Measurements from ENCODE around the gene KAZN.

DNA sequence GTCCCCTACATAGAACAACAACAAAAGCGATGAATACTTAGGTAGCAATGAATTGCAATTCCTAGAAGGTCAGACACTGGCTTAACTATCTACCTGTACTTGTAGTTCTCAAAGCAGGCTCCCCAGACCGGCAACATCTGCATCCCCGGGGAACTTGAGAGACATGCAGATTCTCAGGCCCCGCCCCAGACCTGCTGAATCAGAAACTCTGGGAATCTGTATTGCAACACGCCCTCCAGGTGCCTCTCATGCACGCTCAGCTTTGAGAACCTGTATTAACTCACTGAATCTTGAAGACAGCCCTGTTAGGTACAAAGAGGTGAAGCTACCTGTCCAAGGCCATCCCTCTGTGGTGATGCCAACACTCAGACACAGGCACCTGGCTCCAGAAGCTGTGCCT is 128.1 kb downstream of the KAZN start:
- TF ChIP-seq, protein P1, sequence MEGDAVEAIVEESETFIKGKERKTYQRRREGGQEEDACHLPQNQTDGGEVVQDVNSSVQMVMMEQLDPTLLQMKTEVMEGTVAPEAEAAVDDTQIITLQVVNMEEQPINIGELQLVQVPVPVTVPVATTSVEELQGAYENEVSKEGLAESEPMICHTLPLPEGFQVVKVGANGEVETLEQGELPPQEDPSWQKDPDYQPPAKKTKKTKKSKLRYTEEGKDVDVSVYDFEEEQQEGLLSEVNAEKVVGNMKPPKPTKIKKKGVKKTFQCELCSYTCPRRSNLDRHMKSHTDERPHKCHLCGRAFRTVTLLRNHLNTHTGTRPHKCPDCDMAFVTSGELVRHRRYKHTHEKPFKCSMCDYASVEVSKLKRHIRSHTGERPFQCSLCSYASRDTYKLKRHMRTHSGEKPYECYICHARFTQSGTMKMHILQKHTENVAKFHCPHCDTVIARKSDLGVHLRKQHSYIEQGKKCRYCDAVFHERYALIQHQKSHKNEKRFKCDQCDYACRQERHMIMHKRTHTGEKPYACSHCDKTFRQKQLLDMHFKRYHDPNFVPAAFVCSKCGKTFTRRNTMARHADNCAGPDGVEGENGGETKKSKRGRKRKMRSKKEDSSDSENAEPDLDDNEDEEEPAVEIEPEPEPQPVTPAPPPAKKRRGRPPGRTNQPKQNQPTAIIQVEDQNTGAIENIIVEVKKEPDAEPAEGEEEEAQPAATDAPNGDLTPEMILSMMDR (IDR thresholded peaks at IDR 0.05) = no peak
- TF ChIP-seq POLR2AphosphoS5 (IDR thresholded peaks at IDR 0.05) (no peak), POLR2A (IDR thresholded peaks at IDR 0.05) (no peak)
